Astrocyte of the cerebellum (primary cell): ENCODE results near the gene BLTP3A.
"Not testable (repeated sequence)": the region's sequence is repeated elsewhere in the genome, so short reads cannot be mapped to it uniquely, and the experiment has no call there.

ENCODE experiments used
- DNase-seq: peaks from one replicate; pipeline ENCODE4 v3.0.0-alpha.2; 2011; ENCODE audit warnings: low read depth
- H3K4me3 ChIP-seq: 2 replicates; pipeline ENCODE4 v1.5.1; 2011; ENCODE audit warnings: mild to moderate bottlenecking, low read depth, low read length, moderate library complexity
- CTCF ChIP-seq: IDR thresholded peaks from 2 replicates; pipeline ENCODE4 v1.5.1; 2012; ENCODE audit warnings: low read length, low read depth, moderate library complexity, mild to moderate bottlenecking; ENCODE audit errors: missing control alignments
- in situ Hi-C: cut with HindIII; loops from 2 replicates; pipeline ENCODE4 v1.10.0; 2017; ENCODE audit warnings: low sequenced_read_pairs

Gene BLTP3A

DNA sequence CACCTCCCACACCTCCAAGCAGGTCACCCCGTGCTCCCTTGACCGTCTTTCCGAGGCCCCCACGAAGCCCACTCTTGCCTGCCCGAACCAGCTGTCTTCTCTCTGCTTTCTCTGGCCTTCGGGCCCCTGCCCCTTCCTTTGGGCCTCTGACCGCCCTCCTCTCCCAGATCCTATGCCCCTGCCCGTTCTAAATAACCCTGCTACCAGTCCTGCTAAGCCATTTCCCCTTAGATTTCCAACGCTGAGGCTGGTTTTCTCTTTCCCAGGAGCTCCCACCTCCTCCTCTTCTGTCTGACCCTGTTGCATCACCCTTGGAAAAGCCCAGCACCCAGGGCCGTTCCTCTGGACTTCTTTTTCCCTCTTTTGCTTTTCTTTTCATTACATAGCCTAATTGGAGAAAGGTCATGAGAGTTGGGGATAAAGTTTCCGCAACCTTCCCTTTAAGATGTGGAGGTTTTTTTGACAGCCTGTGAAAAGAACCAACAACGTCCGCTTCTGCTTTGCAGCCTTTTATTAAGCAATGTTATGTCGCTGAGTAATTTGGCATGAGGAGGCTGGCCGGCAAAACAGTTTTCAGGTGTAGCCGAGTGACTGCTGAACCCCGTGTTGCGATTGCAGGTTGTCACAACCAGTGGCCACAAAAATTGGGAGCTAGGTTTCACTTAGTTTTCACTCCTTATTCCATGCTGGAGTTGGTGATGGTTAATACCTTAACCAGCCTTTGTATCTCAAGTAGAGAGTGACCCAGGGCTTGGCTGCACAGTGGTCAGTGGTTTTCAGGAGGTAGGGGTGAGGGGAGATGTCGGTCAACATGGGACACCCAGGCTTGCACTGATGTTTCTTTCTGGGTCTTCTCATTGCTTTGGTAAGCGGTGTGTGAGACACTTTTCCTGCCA, 970 bp downstream of the BLTP3A start:
- no peak for DNase-seq
- in situ Hi-C loops, result no loop called here
- peak overlapping the region; percentile 78 for H3K4me3 ChIP-seq
- no peak for TF ChIP-seq CTCF

DNA sequence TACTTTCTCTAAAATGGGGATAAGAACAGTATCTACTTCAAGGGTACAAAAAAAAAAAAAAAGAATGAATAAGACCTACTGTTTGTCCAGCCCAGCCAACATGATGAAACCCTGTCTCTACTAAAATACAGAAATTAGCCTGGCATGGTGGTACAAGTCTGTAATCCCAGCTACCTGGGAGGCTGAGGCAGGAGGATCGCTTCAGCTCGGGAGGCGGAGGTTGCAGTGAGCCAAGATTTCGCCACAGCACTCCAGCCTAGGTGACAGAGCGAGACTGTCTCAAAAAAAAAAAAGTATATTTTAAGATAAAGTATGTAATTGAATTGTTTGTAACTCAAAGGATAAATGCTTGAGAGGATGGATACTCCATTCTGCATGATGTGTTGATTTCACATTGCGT, 2.0 kb downstream of the BLTP3A start:
- DNase-seq, result no peak
- H3K4me3 ChIP-seq, result no peak overlapping the region
- in situ Hi-C loops, result no loop called here
- no peak for TF ChIP-seq CTCF

DNA sequence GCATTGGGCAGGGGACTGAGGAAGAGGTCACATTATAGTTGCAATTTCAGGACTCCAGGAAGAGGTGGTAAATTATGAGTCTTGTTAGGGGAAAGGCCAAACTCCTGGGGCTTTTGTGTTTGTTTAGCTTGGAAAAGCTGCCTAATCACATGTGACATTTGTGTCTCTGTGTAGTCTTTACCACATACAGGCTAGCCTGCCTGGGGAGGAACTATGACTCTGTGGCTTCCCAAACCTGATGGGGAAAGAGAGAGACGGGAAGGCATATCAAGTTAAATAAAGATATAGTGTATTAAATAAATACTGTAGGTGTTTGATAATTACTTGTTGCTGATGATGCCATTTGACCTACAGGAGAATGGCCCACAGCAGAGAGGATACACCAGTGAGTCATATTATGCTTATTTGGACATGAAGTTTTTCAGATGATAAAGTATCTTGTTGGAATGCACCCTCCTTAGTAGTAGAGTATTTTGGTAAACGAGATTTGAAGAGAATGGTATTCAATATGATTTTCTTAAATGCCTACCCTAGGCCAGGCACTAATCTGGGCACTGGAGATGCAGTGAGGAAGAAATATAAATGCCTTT, 4.0 kb downstream of the BLTP3A start:
- no peak for DNase-seq
- TF ChIP-seq CTCF, result no peak

DNA sequence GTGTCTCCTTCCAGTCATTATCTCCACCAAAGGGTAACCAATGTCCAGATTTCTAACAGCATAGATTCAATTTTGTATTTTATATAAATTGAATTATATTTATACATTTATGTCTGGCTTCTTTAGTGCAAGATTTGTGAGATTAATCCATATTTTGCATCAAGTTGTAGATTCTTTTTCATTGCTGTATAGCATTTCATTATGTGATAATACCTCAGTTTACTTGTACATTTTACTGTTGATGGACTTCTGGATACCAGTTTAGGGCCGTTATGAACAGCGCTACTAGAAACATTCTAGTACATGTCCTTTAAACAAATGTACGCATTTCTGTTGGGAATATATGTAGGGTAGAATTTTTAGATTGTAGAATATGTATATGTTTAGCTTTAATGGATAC, 6.2 kb downstream of the BLTP3A start:
- no peak for DNase-seq
- no peak overlapping the region for H3K4me3 ChIP-seq
- no peak for TF ChIP-seq CTCF
- in situ Hi-C loops, result no loop called here

More for the DNA sequence above, 4.0 kb downstream of the BLTP3A start:
- in situ Hi-C loops, result no loop called here
- H3K4me3 ChIP-seq, result no peak overlapping the region

DNA sequence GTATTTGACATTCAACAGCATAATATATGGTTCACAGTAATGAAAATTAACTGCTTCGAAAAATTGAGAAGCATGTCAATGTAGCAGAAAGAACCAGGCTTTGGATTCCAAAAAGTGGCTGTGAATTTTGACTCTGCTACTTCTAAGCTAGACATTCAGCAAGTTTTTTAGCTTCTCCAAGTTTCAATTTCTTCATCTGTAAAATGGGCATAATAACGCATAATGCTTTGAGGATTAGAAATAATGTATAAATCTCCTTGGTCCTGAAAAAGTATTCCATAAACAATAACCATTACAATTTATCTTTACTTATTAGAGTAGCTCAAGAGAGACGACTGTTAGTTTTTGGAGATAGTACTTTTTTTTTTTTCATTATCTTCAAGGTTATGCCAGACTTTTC, 7.7 kb downstream of the BLTP3A start:
- in situ Hi-C loops, result no loop called here
- TF ChIP-seq CTCF, result no peak
- DNase-seq, result no peak

DNA sequence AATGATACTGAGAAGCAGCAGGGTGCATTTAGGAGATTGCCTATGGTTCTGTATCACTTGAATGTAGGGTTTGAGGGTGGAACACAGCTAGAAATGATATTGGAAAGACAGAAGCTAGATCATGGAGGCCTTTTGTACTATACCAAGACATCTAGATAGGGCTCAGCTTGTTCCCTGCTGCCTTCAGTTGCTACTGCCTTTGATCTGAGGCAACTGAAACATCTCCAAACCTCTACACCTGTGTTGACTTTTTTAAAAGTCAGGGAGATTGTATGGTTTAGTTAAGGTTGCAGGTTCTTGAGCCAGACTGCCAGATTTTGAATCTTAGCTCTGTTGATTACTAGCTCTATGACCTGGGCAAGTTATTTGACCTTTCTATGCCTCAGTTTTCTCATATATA, 12.7 kb downstream of the BLTP3A start:
- in situ Hi-C loops, result no loop called here
- H3K4me3 ChIP-seq, result no peak overlapping the region
- DNase-seq, result no peak
- no peak for TF ChIP-seq CTCF

More for the DNA sequence above, 7.7 kb downstream of the BLTP3A start:
- no peak overlapping the region for H3K4me3 ChIP-seq

GRCh38 chr6:34805074-34805473, 13.2 kb downstream of the BLTP3A start:
- H3K4me3 ChIP-seq, DNase-seq, in situ Hi-C loops: not testable (repeated sequence)
